GM18951 (cell line): Measurements from ENCODE around the gene PIEZO1.

Experiments
- POLR2A ChIP-seq: IDR thresholded peaks from 4 replicates; pipeline ENCODE4 v1.6.1; 2011; ENCODE audit warnings: mild to moderate bottlenecking; ENCODE audit not compliant: insufficient read length, insufficient read depth; ENCODE audit errors: extremely low read depth
- in situ Hi-C: fragments of 300-500 bp; cut with MboI; formaldehyde crosslinking; loops from one replicate; pipeline ENCODE4 v1.12.0; 2022; ENCODE audit warnings: low sequenced_read_pairs, mixed read lengths, inconsistent platforms; ENCODE audit not compliant: unreplicated experiment

The PIEZO1 gene

DNA sequence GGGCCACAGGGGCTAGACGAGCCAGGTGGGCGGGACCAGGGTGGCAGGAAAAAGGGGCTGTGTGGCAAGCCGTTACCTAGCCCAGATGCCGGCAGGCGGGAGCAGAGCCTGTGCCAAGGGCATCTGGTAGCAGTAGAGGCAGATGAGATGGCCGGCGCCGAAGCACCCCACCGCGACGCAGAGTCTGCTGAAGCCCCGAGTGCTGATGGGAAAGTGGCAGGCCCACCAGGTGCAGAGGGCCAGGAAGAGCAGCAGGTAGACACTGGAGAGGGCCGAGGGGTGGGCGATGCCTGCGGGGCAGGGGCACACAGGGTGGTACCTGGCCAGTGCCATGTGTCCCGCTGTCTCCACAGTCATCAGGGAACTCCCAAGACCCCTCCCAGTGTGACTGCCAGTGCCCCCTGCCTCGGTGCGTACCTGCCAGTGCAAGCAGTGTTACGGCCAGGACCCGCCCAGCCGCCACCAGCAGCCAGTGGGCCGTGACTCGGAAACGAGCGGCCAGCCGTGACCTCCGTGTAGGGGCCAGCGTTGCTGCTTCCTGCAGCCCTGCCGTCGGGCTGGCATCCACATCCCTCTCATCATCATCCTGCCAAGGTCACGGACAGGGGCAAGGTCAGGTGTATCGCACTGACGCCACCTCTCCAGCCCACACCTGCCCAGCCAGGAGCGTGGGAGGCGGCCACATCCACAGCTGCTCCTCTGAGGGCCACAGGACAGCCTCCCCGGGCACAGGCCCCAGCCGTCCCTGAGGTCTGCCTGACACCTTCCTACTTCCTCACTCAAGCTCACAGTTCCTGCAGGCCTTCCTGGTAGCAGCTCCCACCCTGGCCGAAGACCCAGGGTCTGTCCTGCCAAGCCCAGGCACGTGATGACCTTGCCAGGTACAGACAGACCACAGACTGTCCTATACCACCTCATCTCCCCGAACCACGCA lies 46.6 kb downstream of the PIEZO1 start:
- in situ Hi-C loops, result no loop called here
- TF ChIP-seq POLR2A, result no peak

DNA sequence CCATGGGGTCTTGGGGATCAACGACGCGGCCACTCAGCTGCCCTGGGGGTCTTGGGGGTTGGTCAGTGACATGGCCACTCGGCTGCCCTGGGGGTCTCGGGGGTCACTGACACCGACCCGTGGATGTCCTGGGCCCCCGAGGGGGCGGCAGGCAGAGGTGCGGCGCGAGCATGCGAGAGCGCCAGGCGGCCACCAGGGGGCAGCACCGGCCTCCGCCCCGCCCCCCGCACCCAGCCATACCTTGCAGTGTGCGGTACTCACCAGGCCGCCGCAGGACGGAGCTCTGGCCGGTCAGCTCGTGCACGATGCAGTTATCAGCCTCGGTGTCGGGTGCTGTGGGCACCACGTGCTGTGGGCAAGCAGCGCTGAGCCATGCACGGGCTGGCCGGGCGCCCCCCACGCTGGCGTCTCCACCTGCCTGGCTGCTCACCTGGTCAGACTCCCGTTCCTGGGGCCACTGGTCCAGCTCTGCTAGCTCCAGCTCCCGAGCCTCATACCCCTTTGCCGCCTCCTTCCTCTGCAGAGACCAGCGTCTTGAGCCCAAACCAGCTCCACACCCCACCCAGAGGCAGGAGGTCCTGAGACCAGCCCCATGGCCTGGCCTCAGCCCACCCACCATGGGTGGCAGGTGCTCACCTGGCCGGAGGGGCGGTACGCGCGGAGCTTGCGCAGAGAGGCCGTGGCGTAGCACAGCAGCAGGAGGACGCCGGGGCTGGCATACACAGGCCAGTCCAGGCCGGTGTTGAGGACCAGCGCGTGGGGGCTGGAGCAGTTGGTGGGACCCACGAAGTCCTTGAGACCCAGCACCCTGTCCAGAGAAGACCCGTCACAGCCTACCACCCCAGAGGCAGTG lies 47.5 kb downstream of the PIEZO1 start:
- TF ChIP-seq POLR2A, result peak; percentile 23
- in situ Hi-C loops, result no loop called here

DNA sequence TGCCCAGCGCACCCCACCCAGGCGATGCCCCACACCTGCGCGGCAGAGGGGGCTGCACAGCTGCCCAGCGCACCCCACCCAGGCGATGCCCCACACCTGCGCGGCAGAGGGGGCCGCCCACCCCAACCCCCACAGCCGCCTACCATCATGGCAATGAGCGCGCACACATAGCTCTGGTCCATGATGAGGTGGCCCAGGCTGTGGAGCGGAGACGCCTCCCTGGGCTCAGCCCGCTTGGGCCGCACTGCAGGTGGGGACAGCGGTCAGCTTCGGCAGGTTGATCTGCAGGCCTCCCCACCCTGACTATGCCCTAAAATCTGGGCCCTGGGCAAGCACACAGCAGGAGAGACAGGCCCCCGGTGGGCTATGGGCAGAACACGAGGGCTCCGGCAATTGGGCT lies 48.5 kb downstream of the PIEZO1 start:
- no peak for TF ChIP-seq POLR2A
- in situ Hi-C loops, result no loop called here

DNA sequence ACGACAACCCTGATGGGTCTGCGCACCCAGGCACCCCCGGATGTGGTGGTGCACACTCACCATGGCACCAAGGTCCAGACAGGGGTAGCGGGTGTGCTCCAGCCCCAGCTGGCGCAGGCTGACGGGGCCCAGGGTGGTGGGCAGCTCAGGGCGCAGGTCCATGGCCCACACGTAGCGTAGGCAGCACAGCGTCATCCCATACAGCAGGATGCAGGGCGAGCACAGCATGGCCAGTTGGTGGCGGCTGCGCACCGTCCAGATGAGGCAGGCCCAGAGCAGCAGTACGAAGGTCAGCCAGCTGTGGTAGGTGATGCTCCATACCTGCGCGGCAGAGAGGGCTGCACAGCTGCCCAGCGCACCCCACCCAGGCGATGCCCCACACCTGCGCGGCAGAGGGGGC lies 48.9 kb downstream of the PIEZO1 start:
- TF ChIP-seq POLR2A, result no peak
- in situ Hi-C loops, result no loop called here

DNA sequence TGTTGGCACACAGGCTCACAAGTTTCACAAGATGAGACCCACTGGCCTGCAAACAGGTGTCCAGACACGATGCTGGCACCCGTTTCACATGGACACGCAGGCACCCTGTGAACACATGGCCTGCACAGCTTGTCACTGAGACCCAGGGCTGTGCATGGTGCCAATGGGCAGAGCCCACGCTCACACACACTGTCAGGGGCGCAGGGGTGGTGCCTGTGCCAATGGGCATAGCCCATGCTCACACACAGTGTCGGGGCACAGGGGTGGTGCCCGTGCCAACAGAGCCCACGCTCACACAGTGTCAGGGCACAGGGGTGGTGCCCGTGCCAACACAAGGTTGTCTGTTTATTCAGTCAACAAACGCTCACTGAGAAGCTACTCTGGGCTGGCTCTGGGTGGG lies 49.4 kb downstream of the PIEZO1 start:
- in situ Hi-C loops, result no loop called here
- TF ChIP-seq POLR2A, result no peak

DNA sequence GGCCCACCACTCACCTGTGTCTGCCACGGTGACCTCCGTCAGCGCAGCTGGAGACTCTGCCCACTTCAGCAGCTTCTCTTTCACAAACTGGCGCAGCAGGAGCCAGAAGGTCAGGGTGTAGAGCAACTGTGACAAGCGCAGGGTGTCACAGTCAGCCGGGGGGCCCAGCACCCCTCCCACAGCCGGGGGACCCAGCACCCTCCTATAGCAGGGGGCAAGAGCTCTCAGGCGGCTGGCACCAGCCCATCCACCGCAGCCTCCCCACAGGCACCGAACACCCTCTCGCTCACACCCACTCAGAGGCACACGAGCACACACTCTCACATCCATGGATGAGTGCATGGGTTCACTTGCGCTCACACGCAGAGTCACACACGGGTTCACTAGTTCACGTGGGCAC lies 49.9 kb downstream of the PIEZO1 start:
- in situ Hi-C loops, result no loop called here
- TF ChIP-seq POLR2A, result no peak

DNA sequence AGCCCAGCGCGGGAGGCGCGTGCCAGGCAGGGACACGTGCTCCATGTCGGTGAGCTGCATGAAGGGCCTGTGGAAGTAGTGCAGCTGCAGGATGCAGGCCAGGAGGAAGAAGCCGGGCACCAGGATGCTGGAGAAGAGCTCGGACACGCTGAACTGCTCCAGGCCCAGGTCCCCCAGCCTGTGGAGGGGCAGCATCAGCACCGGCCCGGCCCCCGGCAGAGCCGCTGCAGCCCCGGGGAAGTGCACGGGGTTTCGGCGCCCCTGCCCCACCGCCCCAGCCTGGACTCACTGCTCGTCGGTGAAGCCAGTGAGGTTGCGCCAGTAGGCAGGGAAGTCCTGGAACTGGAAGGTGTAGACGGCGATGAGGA lies 50.7 kb downstream of the PIEZO1 start:
- in situ Hi-C loops, result no loop called here
- TF ChIP-seq POLR2A, result no peak

DNA sequence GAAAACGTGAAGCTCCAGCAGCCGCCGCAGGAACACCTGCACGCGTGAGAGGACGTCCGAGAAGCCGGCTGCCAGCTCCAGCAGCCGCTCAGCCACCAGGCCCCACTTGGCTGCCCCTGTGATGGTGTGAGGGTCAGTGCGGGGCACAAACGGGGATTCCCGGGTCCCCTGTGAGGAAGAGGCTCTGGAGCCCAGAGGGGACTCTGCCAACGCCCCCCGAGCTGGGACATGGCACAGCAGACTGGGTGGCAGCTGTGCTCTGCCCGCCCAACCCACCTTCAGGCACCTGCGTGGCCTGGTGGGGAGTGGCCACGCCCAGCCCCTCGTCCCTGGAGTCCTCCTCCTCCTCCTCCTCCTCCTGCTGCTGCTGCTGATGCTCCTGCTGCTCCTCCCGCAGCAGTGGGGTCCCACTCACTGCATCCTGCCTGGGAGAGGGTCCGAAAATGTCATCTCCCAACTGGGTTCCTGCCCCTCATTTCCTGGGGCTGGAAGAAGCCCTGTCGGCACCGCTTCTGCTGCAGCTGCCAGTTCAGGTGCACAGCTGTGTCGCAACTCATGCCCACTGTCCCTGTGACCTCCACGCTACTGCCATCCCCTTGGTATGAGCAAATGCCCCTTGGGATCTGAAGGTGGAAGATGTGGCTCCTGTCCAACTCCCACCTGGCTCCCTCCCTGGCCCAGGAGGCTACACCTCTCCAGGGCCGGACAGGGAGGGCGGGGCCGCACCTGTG lies 51.2 kb downstream of the PIEZO1 start:
- in situ Hi-C loops, result no loop called here

DNA sequence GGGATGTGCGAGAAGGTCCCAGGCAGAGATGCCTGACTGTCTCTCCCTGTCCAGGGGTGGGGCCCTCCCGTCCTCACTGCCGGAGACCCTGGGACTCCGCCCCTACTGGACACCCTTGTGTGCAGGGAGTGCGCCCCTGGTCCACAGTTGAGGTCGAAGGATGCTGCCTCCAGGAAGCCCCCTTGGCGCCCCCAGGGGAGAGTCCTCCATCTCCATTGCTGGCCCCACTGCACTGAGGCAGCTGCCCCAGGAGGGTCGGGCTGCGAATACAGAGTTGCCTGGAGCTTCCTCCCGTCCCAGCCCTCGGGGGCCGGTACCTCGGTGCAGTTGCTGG lies 52.1 kb downstream of the PIEZO1 start:
- no peak for TF ChIP-seq POLR2A
- in situ Hi-C loops, result no loop called here

More for the DNA sequence above, 51.2 kb downstream of the PIEZO1 start:
- TF ChIP-seq POLR2A, result no peak

DNA sequence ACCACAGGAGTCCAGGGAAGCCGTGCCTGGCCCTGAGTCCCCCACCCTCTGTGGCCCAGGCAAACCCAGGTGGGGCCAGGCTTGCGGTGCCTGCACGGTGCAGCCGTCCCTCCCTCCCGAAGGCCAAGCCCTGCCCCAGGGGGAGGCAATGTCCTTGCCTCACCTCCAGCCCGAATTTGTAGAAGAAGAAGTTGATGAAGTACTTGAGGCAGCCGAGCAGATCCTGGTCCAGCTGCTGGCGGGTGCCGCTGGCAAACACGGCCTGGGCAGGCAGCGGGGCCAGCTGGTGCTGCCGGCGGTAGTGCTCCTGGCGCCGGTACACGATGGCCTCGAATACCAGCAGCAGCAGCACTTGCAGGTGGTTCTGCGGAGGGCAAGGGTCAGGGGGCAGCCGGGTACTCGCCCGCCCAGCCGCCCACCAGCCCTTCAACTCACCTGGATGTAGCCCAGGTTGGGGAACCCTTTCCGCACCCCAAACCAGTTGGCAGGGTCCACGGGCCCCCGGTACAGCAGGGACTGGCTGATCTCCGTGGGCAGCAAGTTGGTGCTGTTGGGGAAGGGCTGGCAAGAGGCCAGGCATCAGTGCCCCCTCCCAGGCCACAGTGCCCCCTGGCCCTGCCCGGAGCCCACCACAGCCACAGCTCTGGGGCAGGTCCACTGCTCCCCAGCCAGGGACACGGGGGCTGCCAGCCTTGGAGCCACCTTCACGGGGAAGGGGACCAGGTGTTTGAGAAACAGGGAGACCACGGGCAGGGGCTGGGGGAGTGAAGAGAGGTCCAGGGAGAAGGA lies 52.7 kb downstream of the PIEZO1 start:
- no peak for TF ChIP-seq POLR2A
- in situ Hi-C loops, result no loop called here

DNA sequence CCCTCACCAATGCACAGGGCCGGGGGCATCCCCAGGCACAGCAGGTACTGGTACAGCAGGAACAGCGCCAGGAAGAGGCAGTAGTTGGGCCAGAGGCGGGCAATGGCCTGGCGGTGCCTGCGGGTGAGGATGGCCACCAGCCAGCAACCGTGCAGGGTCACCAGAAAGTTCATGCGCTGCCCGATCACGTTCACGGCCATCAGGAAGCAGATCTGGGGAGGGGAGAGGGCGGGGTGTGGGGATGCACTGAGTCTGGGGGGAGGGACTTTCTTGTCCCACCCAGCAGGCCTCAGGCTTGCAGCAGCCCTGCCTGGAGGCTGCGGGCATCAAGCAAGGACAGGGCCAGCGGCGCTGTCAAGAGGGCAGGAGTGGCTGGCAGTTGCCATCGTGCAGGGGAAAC lies 53.3 kb downstream of the PIEZO1 start:
- no peak for TF ChIP-seq POLR2A
- in situ Hi-C loops, result no loop called here

DNA sequence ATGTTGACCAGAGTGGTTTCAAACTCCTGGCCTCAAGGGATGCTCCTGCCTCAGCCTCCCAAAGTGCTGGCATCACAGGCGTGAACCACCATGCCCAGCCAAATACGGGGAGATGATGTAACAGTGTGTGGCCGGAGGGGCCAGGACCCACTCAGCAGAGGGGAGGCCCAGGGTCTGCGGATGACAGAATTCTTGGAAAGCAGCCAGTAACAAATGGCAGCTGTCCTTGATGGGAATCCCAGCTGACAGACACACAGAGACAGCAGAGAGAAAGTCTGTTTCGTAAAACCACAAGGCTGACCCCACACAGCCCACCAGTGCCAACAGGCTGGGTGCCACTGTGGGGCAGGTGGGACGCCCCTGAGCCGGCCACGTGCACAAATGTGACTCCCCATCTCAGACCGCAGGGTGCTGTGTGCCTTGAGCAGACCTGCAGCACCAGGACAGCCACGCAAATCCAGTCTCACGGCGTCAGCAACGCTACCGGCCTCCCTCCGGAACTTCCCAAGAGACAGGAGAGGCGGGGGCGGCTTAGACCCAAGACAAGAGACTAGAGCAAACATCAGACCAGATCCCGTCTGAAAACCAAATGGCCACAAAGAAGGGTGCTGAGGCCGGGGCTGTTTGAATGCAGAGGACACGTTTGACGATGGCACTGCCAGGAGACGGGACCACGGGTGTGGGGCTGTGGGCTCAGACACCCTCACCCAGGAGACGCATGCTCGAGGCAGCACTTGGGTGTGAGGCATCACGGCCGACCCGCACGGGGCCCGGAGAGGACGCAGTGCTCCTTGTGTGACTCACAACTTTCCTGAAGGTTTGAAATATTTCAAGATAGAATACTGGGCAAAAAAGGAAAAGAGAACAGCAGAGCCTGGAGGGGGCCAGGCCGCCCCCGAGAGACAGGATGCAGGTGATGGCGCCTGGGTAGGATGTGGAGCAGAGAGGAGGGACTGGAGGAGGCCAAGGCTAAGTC lies 54.1 kb downstream of the PIEZO1 start:
- in situ Hi-C loops, result no loop called here
- TF ChIP-seq POLR2A, result no peak

DNA sequence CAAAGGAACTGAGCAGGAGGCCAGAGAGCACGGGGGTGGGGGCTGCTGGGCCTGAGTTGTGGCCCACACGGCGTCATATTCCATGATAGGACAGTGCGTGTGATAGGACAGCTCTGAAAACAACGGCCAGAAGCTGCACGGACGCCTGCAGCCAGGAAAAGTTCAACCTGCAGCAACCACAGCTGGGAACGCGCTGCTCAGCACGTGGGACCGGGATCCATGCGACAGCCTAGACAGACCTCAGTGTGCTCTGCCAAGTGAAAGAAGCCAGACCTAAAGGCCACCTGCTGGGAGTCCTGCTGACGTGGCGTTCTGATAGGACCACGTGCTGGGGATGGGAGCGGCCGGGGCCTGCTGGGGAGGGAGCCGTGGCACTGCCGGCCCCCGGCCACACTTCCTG lies 57.1 kb downstream of the PIEZO1 start:
- in situ Hi-C loops, result no loop called here
- no peak for TF ChIP-seq POLR2A
